CD4-positive, alpha-beta T cell (primary cell): ENCODE measurements around the gene NAXE. TPM values are rescaled to one million over a fixed set of nuclear protein-coding genes. Genes with fewer than 3 reads are reported as not detected.
A peak's percentile ranks its signal among the peaks of the same experiment; 100 is the strongest.

Experiments
- ATAC-seq: fragments of 200-7000 bp; cut with Tn5 transposase; one replicate; pipeline ENCODE4 v1.10.0; 2022; ENCODE audit warnings: mild to moderate bottlenecking; ENCODE audit not compliant: poor library complexity
- CTCF ChIA-PET: fragments of 350-600 bp; sonication (Branson Sonifier 250); formaldehyde crosslinking; loops from one replicate; lab custom pipeline; 2021; ENCODE audit warnings: antibody characterized with exemption, inconsistent platforms; lab: Charles Lee
- POLR2A ChIA-PET: fragments of 350-600 bp; sonication (Branson Sonifier 250); formaldehyde crosslinking; loops from one replicate; lab custom pipeline; 2021; ENCODE audit warnings: antibody characterized with exemption, inconsistent platforms; lab: Charles Lee
- DNase-seq, 14 experiments: peaks; one replicate each; pipeline ENCODE4 v3.0.0-alpha.2; 2013 to 2020; ENCODE audit warnings: mixed read lengths in 2 of 14
- H3K27ac ChIP-seq, 2 donors: one replicate each; pipeline versions ENCODE4 v1.5.1 to v1.7.0; 2013; ENCODE audit warnings: low read length in 2 of 2, low read depth in 1 of 2, mild to moderate bottlenecking in 1 of 2
- H3K27me3 ChIP-seq, 2 experiments: 1 replicate in 1 of 2; 2 replicates in 1 of 2; pipeline versions ENCODE4 v1.6.1 to v1.7.0; 2013; ENCODE audit warnings: low read length in 2 of 2, control low read depth in 1 of 2, mild to moderate bottlenecking in 1 of 2, moderate library complexity in 1 of 2; ENCODE audit not compliant: insufficient read depth in 2 of 2, control insufficient read depth in 1 of 2
- H3K36me3 ChIP-seq: one replicate; pipeline ENCODE4 v1.6.1; 2013; ENCODE audit warnings: low read length, control low read depth; ENCODE audit not compliant: insufficient read depth
- H3K4me1 ChIP-seq: one replicate; pipeline ENCODE4 v1.6.1; 2013; ENCODE audit warnings: low read length, control low read depth; ENCODE audit not compliant: insufficient read depth
- H3K4me3 ChIP-seq: one replicate; pipeline ENCODE4 v1.5.1; 2013; ENCODE audit warnings: mild to moderate bottlenecking, low read length, moderate library complexity
- H3K9me3 ChIP-seq, 2 experiments: 1 replicate in 1 of 2; 2 replicates in 1 of 2; pipeline versions ENCODE4 v1.6.1 to v1.7.0; 2013; ENCODE audit warnings: low read length in 2 of 2, mild to moderate bottlenecking in 2 of 2, control low read depth in 1 of 2, moderate library complexity in 1 of 2; ENCODE audit not compliant: control insufficient read depth in 1 of 2, insufficient read depth in 1 of 2
- H3K27ac Mint-ChIP-seq: one replicate; pipeline ENCODE4 v1.8.0; 2020; ENCODE audit warnings: mixed read lengths
- H3K27me3 Mint-ChIP-seq: one replicate; pipeline ENCODE4 v1.8.0; 2021; ENCODE audit warnings: mixed read lengths
- H3K36me3 Mint-ChIP-seq: one replicate; pipeline ENCODE4 v1.8.0; 2021; ENCODE audit warnings: low read depth, mixed read lengths
- H3K4me1 Mint-ChIP-seq: one replicate; pipeline ENCODE4 v1.8.0; 2021; ENCODE audit warnings: low read depth, mixed read lengths
- H3K4me3 Mint-ChIP-seq: one replicate; pipeline ENCODE4 v1.8.0; 2020; ENCODE audit warnings: mild to moderate bottlenecking, mixed read lengths
- H3K9me3 Mint-ChIP-seq: one replicate; pipeline ENCODE4 v1.8.0; 2020; ENCODE audit warnings: mixed read lengths
- CTCF ChIP-seq: fragments of 200-600 bp; IDR thresholded peaks from one replicate; pipeline ENCODE4 v1.8.0; 2022; ENCODE audit warnings: antibody characterized with exemption, mild to moderate bottlenecking
- intact Hi-C, 2 experiments: fragments of 100-400 bp; cut with DNase I in 1 of 2; cut with micrococcal nuclease in 1 of 2; formaldehyde crosslinking; loops; one replicate each; pipeline versions ENCODE4 v1.15.1 to v1.9.0; 2023 to 2025; cut with DNase I, micrococcal nuclease
- total RNA-seq, 174 experiments: library from RNA in 2 of 174; stranded (reverse) in 2 of 174; gene quantifications; one replicate each; pipeline ENCODE4 v1.2.3 and lab custom pipeline; 2021 to 2026

NAXE gene
- total RNA-seq, 2 experiments from 2014 or later = 23.3 to 27.8 TPM

- Histone ChIP-seq H3K27me3 (no peaks in the 10 kb centered on the region), H3K4me3 (no peak within 1 kb of the TSS), H3K36me3 (no peaks in the 10 kb centered on the region), H3K4me1 (peaks cover 32% of the 10 kb centered on the region), H3K9me3 (no peaks in the 10 kb centered on the region), H3K27ac (no peak within 1 kb of the TSS)
- ATAC-seq (no peak), DNase-seq (no peak)
- no peak within 1 kb of the TSS for H3K27ac Mint-ChIP-seq
- ChIA-PET POLR2A (interaction anchor here (0.8 kb wide), 1 partner anchor 78 kb away, joined by 3 read pairs; no protein-coding TSS in a partner anchor), CTCF (interaction anchor here (1.6 kb wide), 1 partner anchor 29 kb away, joined by 3 read pairs; no protein-coding TSS in a partner anchor)
- intact Hi-C loops = no loop called here
- H3K27me3 Mint-ChIP-seq = no peaks in the 10 kb centered on the region
- H3K4me3 Mint-ChIP-seq = no peak within 1 kb of the TSS
- H3K36me3 Mint-ChIP-seq = peaks cover 3% of the 10 kb centered on the region
- peaks cover 33% of the 10 kb centered on the region for H3K4me1 Mint-ChIP-seq
- no peaks in the 10 kb centered on the region for H3K9me3 Mint-ChIP-seq
- no peak for TF ChIP-seq CTCF
Measured at GRCh38 chr1:156579472-156579871, 12.1 kb upstream of the NAXE start, which contains the start of gene TTC24. Gene TTC24 (plus strand): TSS chr1:156579723. CDS start chr1:156581365, 1,642 bp downstream.

- peak overlapping the region; percentile 84 for H3K4me3 Mint-ChIP-seq
- no peaks in the 10 kb centered on the region for H3K9me3 Mint-ChIP-seq
- H3K4me3 ChIP-seq = peak overlapping the region; percentile 29
- no peaks in the 10 kb centered on the region for H3K27me3 ChIP-seq
- no peaks in the 10 kb centered on the region for H3K36me3 ChIP-seq
- no peaks in the 10 kb centered on the region for H3K9me3 ChIP-seq
- POLR2A ChIA-PET = interaction anchor here (1.0 to 3.2 kb wide), 14 partner anchors 10 to 299 kb away, joined by 3 to 49 read pairs (median 4); partner anchors contain the start of genes IQGAP3, ISG20L2, MEF2D and METTL25B
- H3K4me1 Mint-ChIP-seq = peaks cover 33% of the 10 kb centered on the region
- ATAC-seq (peak; percentile 74), DNase-seq (peak in 8 of 14 experiments; percentile 13 to 55 (median 28))
- intact Hi-C loops = loop anchor here (5.0 kb wide), 3 partner anchors 75 to 100 kb away; partner anchors contain the start of gene MEF2D (in 1 of the 2)
- peaks cover 32% of the 10 kb centered on the region for H3K4me1 ChIP-seq
- H3K27me3 Mint-ChIP-seq = no peaks in the 10 kb centered on the region
- CTCF ChIA-PET = interaction anchor here (0.6 to 2.9 kb wide), 5 partner anchors 27 to 202 kb away, joined by 3 to 15 read pairs (median 3); partner anchors contain the start of gene MEF2D
- no peak for TF ChIP-seq CTCF
- peak overlapping the region in 1 of 2 donors; percentile 0 for H3K27ac ChIP-seq
- peaks cover 9% of the 10 kb centered on the region for H3K36me3 Mint-ChIP-seq
- H3K27ac Mint-ChIP-seq = peak overlapping the region; percentile 90
Measured at GRCh38 chr1:156581661-156582387, 9.8 kb upstream of the NAXE start.

GRCh38 chr1:156582388-156583017, 9.1 kb upstream of the NAXE start:
- peak overlapping the region; percentile 29 for H3K4me3 ChIP-seq
- peak; percentile 19 for ATAC-seq
- H3K27ac ChIP-seq = peak overlapping the region in 1 of 2 donors; percentile 0
- H3K27me3 ChIP-seq = no peaks in the 10 kb centered on the region
- H3K4me3 Mint-ChIP-seq = peak overlapping the region; percentile 84
- ChIA-PET CTCF (interaction anchor here (0.6 to 2.9 kb wide), 5 partner anchors 26 to 202 kb away, joined by 3 to 15 read pairs (median 3); partner anchors contain the start of gene MEF2D), POLR2A (interaction anchor here (1.0 to 3.2 kb wide), 13 partner anchors 9 to 300 kb away, joined by 3 to 49 read pairs (median 5); partner anchors contain the start of genes IQGAP3, ISG20L2, MEF2D and METTL25B)
- no peak for TF ChIP-seq CTCF
- peaks cover 32% of the 10 kb centered on the region for H3K4me1 ChIP-seq
- H3K27ac Mint-ChIP-seq = peak overlapping the region; percentile 90
- H3K36me3 Mint-ChIP-seq = peaks cover 9% of the 10 kb centered on the region
- H3K36me3 ChIP-seq = no peaks in the 10 kb centered on the region
- DNase-seq = peak in 5 of 14 experiments; percentile 5 to 32 (median 18)
- peaks cover 33% of the 10 kb centered on the region for H3K4me1 Mint-ChIP-seq
- H3K9me3 ChIP-seq = no peaks in the 10 kb centered on the region
- H3K9me3 Mint-ChIP-seq = no peaks in the 10 kb centered on the region
- H3K27me3 Mint-ChIP-seq = no peaks in the 10 kb centered on the region
- intact Hi-C loops = loop anchor here (5.0 kb wide), 3 partner anchors 75 to 100 kb away; partner anchors contain the start of gene MEF2D (in 1 of the 2)
